CD14-positive monocyte (primary cell): Measurements from ENCODE around the gene PIK3R3. TPM values are rescaled to one million over a fixed set of nuclear protein-coding genes. Genes with fewer than 3 reads are reported as not detected.
A peak's percentile ranks its signal among the peaks of the same experiment; 100 is the strongest.

Experiments used
- DNase-seq, 3 donors: peaks; one replicate each; pipeline ENCODE4 v3.0.0-alpha.2; 2011 to 2022
- H2AFZ ChIP-seq: 2 replicates; pipeline ENCODE4 v1.6.0; 2012; ENCODE audit warnings: mild to moderate bottlenecking, low read depth, low read length, inconsistent platforms; ENCODE audit not compliant: insufficient read depth, poor library complexity, severe bottlenecking
- H3K27ac ChIP-seq, 2 donors: 1 replicate in 1 of 2; 2 replicates in 1 of 2; pipeline ENCODE4 v1.5.1; 2012 to 2013; ENCODE audit warnings: low read length in 2 of 2, control low read depth in 1 of 2, inconsistent platforms in 1 of 2, low read depth in 1 of 2, mild to moderate bottlenecking in 1 of 2
- H3K27me3 ChIP-seq, 2 donors: one replicate each; pipeline versions ENCODE4 v1.6.0 to v1.6.1; 2011 to 2013; ENCODE audit warnings: low read length in 2 of 2; ENCODE audit not compliant: control insufficient read depth in 2 of 2, insufficient read depth in 2 of 2
- H3K36me3 ChIP-seq, 2 donors: replicated peaks in 1 of 2; 1 replicate in 1 of 2; 2 replicates in 1 of 2; pipeline versions ENCODE4 v1.5.1 to v1.6.1; 2012 to 2013; ENCODE audit warnings: low read length in 2 of 2, control low read depth in 1 of 2, inconsistent platforms in 1 of 2, mild to moderate bottlenecking in 1 of 2; ENCODE audit not compliant: insufficient read depth in 2 of 2, control insufficient read depth in 1 of 2
- H3K4me1 ChIP-seq, 2 donors: 1 replicate in 1 of 2; 2 replicates in 1 of 2; pipeline versions ENCODE4 v1.5.1 to v1.6.1; 2012 to 2013; ENCODE audit warnings: low read length in 2 of 2, control low read depth in 1 of 2, inconsistent platforms in 1 of 2, mild to moderate bottlenecking in 1 of 2, moderate library complexity in 1 of 2; ENCODE audit not compliant: insufficient read depth in 2 of 2, control insufficient read depth in 1 of 2
- H3K4me2 ChIP-seq: replicated peaks from 2 replicates; pipeline ENCODE3; 2012; ENCODE audit warnings: low read length, moderate library complexity, mild to moderate bottlenecking; ENCODE audit not compliant: poor library complexity, severe bottlenecking; ENCODE audit errors: extremely low read depth
- H3K4me3 ChIP-seq, 3 experiments: fragments of 200-600 bp in 1 of 3; sonication (generic) in 1 of 3; replicated peaks in 1 of 3; 1 replicate in 2 of 3; 2 replicates in 1 of 3; pipeline ENCODE4 v1.5.1; 2011 to 2013; ENCODE audit warnings: low read length in 3 of 3, mild to moderate bottlenecking in 3 of 3, control low read depth in 2 of 3, low read depth in 2 of 3, inconsistent platforms in 1 of 3, moderate library complexity in 1 of 3
- H3K79me2 ChIP-seq: 2 replicates; pipeline ENCODE4 v1.6.0; 2012; ENCODE audit warnings: mild to moderate bottlenecking, control low read depth, inconsistent platforms, low read length, moderate library complexity; ENCODE audit not compliant: insufficient read depth
- H3K9ac ChIP-seq: 2 replicates; pipeline ENCODE4 v1.6.0; 2017; ENCODE audit warnings: low read length, mild to moderate bottlenecking; ENCODE audit not compliant: insufficient read depth, poor library complexity, severe bottlenecking
- H3K9me3 ChIP-seq, 2 donors: replicated peaks in 1 of 2; 1 replicate in 1 of 2; 2 replicates in 1 of 2; pipeline versions ENCODE4 v1.5.1 to v1.6.1; 2012 to 2013; ENCODE audit warnings: low read length in 2 of 2, control low read depth in 1 of 2; ENCODE audit not compliant: control insufficient read depth in 1 of 2, insufficient read depth in 1 of 2
- H4K20me1 ChIP-seq: 2 replicates; pipeline ENCODE4 v1.6.0; 2012; ENCODE audit warnings: mild to moderate bottlenecking, low read length, control low read depth, moderate library complexity; ENCODE audit not compliant: insufficient read depth
- H3K27ac Mint-ChIP-seq, 7 donors: one replicate each; pipeline ENCODE4 v1.8.0; 2020; ENCODE audit warnings: mild to moderate bottlenecking in 7 of 7, mixed read lengths in 7 of 7, moderate library complexity in 6 of 7, inconsistent platforms in 2 of 7
- H3K27me3 Mint-ChIP-seq, 3 donors: one replicate each; pipeline ENCODE4 v1.8.0; 2021 to 2022; ENCODE audit warnings: low read depth in 3 of 3, mild to moderate bottlenecking in 3 of 3, mixed read lengths in 3 of 3, moderate library complexity in 3 of 3, inconsistent platforms in 1 of 3
- H3K36me3 Mint-ChIP-seq, 2 donors: one replicate each; pipeline ENCODE4 v1.8.0; 2020; ENCODE audit warnings: mixed read lengths in 2 of 2, inconsistent platforms in 1 of 2, mild to moderate bottlenecking in 1 of 2
- H3K4me1 Mint-ChIP-seq: one replicate; pipeline ENCODE4 v1.8.0; 2020; ENCODE audit warnings: mild to moderate bottlenecking, mixed read lengths
- H3K4me3 Mint-ChIP-seq, 2 donors: one replicate each; pipeline ENCODE4 v1.8.0; 2020; ENCODE audit warnings: mild to moderate bottlenecking in 2 of 2, mixed read lengths in 2 of 2, moderate library complexity in 1 of 2
- H3K9me3 Mint-ChIP-seq, 7 donors: one replicate each; pipeline ENCODE4 v1.8.0; 2020 to 2022; ENCODE audit warnings: mixed read lengths in 7 of 7, mild to moderate bottlenecking in 6 of 7, moderate library complexity in 6 of 7, inconsistent platforms in 2 of 7
- CTCF ChIP-seq: fragments of 200-600 bp; IDR thresholded peaks from one replicate; pipeline ENCODE4 v1.8.0; 2022; ENCODE audit warnings: antibody characterized with exemption, mild to moderate bottlenecking
- WGBS: methylation state at CpG from one replicate; pipeline ENCODE4 v1.1.5; 2013; ENCODE audit warnings: missing lambda C conversion rate; ENCODE audit not compliant: insufficient coverage; 5-methylcytosine and 5-hydroxymethylcytosine counted together
- intact Hi-C, 2 donors: fragments of 100-400 bp; cut with micrococcal nuclease; formaldehyde crosslinking; loops; one replicate each; pipeline versions ENCODE4 v1.15.0 to v1.15.1; 2023
- polyA plus RNA-seq, 3 donors: library from polyadenylated mRNA; depleted of rRNA in 1 of 3; unstranded in 2 of 3; stranded (reverse) in 1 of 3; fragments of 300-500 nt in 2 of 3; fragments of >200 nt in 1 of 3; fragmentation: Illumina TruSeq in 2 of 3; gene quantifications; 1 replicate in 2 of 3; 2 replicates in 1 of 3; pipeline ENCODE4 v1.2.3, GENCODE V29; 2012 to 2021

Gene PIK3R3
- polyA plus RNA-seq, 3 donors, result 0.09 to 0.28 (median 0.17) TPM

DNA sequence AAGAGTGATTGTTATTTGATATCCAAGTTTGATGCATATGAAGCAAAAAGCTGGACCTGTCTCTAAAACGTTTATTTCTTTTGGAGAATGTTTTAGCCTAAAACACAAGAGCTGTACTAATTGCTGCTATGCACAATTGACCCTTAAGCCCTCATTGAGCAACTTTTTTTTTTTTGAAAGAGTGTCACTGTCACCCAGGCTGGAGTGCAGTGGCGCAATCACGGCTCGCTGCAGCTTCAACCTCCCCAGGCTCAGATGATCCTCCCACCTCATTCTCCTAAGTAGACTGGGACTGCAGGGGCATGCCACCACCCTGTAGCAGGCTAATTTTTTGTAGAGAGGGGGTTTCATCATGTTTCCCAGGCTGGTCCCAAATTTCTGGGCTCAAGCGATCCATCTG, 129.1 kb downstream of the PIK3R3 start:
- H4K20me1 ChIP-seq, result no peaks in the 10 kb centered on the region
- peak overlapping the region; percentile 62 for H3K4me2 ChIP-seq
- no peaks in the 10 kb centered on the region for H3K9me3 ChIP-seq
- peak; percentile 27 to 38 (median 37) for DNase-seq
- H3K4me1 ChIP-seq, result peaks cover 32 to 41% of the 10 kb centered on the region in 2 donors
- H3K4me3 Mint-ChIP-seq, result peak overlapping the region; percentile 69 to 81
- peaks cover 24 to 33% of the 10 kb centered on the region in 2 donors for H3K36me3 Mint-ChIP-seq
- WGBS, result no CpG with 5 or more reads among the region's 5 CpGs
- peak overlapping the region; percentile 65 to 88 (median 81) for H3K27ac Mint-ChIP-seq
- no peaks in the 10 kb centered on the region for H3K27me3 ChIP-seq
- H3K36me3 ChIP-seq, result peaks cover 13 to 24% of the 10 kb centered on the region in 2 donors
- H3K4me1 Mint-ChIP-seq, result peaks cover 46% of the 10 kb centered on the region
- H3K27me3 Mint-ChIP-seq, result no peaks in the 10 kb centered on the region
- H3K4me3 ChIP-seq, result peak overlapping the region in 2 of 3 experiments; percentile 28 to 60
- H3K27ac ChIP-seq, result peak overlapping the region; percentile 36 to 74
- peak overlapping the region; percentile 53 for H2AFZ ChIP-seq
- no peak for TF ChIP-seq CTCF
- peak overlapping the region; percentile 2 for H3K9ac ChIP-seq
- no peaks in the 10 kb centered on the region for H3K79me2 ChIP-seq
- H3K9me3 Mint-ChIP-seq, result no peaks in the 10 kb centered on the region
- intact Hi-C loops, result no loop called here

GRCh38 chr1:46002551-46003150, 129.8 kb downstream of the PIK3R3 start:
- H3K4me1 Mint-ChIP-seq, result peaks cover 46% of the 10 kb centered on the region

More at GRCh38 chr1:46002551-46003150, 129.8 kb downstream of the PIK3R3 start:
- Histone ChIP-seq H3K27ac (peak overlapping the region; percentile 58 to 74), H3K9ac (no peak overlapping the region), H3K4me3 (peak overlapping the region in 1 of 3 experiments; percentile 60), H3K79me2 (no peaks in the 10 kb centered on the region), H2AFZ (peak overlapping the region; percentile 51), H4K20me1 (no peaks in the 10 kb centered on the region), H3K9me3 (no peaks in the 10 kb centered on the region), H3K27me3 (no peaks in the 10 kb centered on the region), H3K4me1 (peaks cover 32 to 41% of the 10 kb centered on the region in 2 donors), H3K36me3 (peaks cover 7 to 17% of the 10 kb centered on the region in 2 donors), H3K4me2 (peak overlapping the region; percentile 62)
- intact Hi-C loops, result no loop called here
- peaks cover 20 to 28% of the 10 kb centered on the region in 2 donors for H3K36me3 Mint-ChIP-seq
- H3K9me3 Mint-ChIP-seq, result no peaks in the 10 kb centered on the region
- no peaks in the 10 kb centered on the region for H3K27me3 Mint-ChIP-seq
- no peak for TF ChIP-seq CTCF
- DNase-seq, result peak in 1 of 3 donors; percentile 22
- no peak overlapping the region for H3K4me3 Mint-ChIP-seq
- H3K27ac Mint-ChIP-seq, result peak overlapping the region; percentile 65 to 88 (median 81)
- no CpG with 5 or more reads among the region's 3 CpGs for WGBS
